DLD1 (cell line): ENCODE data around the gene RAB3IL1.
"Not testable (repeated sequence)": the region's sequence is repeated elsewhere in the genome, so short reads cannot be mapped to it uniquely, and the experiment has no call there.

ENCODE experiments used
- in situ Hi-C: cut with HindIII; loops from 2 replicates; pipeline ENCODE4 v1.10.0; 2017; ENCODE audit warnings: low sequenced_read_pairs

The RAB3IL1 gene

DNA sequence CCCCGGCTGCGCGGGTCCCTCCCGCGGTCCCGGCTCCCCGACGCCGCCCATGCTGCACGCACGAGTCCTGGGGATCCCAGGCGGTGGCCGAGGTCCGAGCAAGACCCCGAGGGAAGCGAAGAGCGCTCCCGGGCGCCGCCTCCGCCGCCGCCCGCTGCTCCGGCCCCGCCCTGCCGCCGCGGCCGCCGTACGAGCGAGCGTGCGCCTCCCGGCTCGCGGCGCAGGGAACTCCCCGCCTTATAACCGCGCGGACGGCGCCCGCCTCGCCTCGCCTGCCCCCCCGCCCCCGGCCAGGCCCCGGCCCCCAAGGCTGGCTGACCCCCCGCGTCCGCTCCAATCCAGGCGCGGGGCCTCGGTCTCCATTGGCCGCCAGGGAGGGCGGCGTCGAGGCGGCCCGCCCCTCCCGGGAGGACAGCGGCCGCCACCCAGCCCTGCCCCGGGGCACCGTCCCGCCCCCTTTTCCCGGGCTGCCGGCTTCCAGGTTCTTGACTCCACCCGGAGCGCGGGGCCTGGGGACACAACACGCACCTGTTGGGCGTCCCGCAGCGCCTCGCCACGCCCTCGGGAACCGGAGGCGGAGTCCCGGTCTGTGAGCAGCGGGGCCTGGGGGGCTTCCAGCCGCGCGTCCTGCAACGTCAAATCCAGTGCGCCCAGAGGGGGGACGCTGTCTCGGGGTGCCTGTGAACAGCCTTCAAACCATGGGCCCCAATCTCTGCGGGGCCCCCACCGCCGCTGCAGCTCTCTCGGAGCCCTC lies 25.9 kb downstream of the RAB3IL1 start, which contains the start of gene FADS3:
Gene FADS3 (minus strand): TSS at position 215 of the 754 bp plus-strand sequence. CDS start 164 bp downstream, at position 51.
- in situ Hi-C loops, result no loop called here

DNA sequence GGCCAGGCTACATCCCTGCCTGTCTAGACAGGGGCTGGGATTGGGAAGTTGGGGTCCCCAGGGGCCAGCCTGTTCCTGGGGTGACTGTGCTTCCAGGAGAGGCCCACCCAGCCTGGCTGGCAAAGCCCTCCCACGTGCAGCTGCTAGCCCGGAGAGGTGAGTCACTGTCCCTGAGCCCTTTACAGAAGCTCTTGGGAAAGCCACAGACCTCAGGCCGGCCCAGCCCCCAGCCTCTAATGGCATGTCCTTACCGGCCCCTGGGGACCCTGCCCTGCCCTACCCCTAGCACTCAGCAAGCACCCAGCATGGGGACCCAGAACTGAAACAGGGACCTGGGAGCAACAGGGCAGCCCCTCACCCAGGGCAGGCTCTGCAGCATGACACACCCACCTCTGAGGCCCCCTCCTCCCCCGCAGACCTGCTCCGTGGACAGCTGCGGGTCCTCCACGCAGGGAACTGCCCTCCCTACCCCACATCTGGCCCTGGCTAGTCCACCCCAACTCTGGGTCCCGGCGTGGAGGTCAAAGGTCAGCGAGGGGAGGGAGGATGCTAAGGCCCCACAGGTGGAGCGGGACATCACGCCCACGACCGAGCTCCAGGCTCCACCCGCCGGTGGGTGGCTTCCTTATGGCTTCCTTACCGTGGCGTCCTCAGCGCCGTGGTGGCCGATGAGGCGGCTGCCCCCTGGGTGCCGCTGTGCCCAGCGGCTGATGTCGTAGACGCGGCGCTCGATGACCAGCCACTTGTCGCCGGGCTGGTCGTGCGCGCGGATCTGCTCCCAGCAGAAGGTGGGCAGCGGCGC lies 26.6 kb downstream of the RAB3IL1 start:
- in situ Hi-C loops, result no loop called here

DNA sequence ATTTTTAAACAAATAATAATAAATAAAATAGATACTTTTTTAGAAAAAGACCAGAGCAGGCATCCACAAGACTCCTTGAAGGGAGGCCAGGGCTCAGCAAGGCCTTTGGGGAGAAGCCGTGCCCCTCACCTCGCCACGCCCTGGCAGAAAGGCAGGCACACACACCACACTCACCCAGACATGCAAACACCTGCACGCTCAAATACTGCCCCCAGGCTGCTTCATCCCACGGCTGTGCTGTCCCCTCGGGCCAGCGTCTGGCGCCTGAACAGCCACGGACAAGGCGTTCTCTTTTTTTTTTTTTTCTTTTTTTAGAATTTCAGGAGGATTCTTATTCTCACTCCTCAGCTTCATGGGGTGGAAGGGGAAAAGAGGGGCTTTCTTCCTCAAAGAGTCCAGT lies 27.5 kb downstream of the RAB3IL1 start:
- in situ Hi-C loops, result no loop called here

DNA sequence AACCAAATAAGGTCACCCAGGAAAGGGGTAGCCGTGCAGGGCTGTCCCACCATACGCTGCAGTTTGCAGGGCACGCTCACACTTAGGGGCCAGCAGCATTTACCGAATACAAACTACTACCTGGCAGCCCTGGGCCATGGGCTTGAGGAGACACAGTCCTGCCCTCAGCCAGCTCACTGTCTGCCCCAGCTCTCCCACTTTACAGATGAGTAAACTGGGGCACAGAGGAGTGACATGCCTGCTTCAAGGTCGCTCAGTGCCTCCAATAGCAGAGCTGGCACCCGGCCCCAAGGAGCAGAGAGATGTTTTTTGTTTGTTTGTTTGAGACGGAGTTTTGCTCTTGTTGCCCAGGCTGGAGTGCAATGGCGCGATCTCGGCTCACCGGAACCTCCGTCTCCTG lies 28.8 kb downstream of the RAB3IL1 start:
- in situ Hi-C loops, result no loop called here

DNA sequence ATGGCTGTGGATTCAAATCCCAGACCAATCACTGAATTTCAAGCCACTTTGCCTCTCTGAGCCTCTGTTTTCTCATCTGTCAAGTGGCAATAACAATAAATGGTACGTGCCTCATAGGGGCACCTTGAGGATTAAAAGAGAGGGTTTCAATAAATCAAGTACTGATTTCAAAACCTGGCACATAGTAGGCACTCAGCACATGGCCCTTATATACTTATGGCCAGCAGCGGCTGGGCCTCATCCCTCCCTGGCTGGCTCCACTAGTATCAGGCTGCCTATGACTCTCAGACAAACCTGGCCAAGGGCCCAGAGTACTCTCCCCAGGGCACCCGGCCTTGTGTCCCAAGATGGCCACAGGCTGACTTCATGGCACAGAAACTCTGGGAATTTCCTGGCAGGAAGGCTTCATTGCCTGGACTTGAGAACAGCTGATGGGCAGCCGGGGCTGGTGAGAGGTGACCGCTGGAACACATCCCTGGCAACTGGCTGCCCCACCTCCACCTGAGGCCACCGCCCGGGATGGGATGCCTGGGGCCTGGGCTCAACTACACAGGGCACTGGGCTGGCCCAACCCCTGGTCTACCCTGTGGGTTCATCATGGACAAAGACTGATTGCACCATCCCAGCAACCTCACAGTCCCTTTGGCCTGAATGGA lies 29.4 kb downstream of the RAB3IL1 start:
- in situ Hi-C loops, result no loop called here

DNA sequence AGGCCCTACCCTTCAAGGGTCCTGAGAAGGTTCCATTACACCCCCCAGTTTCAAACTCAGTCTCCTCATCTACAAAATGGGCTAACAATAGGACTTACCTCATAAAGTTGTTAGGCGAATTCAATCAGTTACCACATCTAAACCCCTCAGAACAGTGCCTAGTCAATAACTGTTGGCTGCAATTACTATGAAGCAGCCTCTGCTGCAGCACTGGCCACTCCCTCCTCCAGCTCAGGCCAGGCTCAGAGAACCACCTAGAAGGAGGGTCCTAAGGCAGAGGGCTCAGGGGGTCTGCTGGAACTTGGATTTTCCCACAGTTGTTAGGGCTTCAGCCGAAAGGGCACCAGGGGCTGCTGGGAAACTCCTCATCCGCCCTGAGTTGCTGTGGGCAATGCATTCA lies 30.7 kb downstream of the RAB3IL1 start:
- in situ Hi-C loops, result no loop called here

DNA sequence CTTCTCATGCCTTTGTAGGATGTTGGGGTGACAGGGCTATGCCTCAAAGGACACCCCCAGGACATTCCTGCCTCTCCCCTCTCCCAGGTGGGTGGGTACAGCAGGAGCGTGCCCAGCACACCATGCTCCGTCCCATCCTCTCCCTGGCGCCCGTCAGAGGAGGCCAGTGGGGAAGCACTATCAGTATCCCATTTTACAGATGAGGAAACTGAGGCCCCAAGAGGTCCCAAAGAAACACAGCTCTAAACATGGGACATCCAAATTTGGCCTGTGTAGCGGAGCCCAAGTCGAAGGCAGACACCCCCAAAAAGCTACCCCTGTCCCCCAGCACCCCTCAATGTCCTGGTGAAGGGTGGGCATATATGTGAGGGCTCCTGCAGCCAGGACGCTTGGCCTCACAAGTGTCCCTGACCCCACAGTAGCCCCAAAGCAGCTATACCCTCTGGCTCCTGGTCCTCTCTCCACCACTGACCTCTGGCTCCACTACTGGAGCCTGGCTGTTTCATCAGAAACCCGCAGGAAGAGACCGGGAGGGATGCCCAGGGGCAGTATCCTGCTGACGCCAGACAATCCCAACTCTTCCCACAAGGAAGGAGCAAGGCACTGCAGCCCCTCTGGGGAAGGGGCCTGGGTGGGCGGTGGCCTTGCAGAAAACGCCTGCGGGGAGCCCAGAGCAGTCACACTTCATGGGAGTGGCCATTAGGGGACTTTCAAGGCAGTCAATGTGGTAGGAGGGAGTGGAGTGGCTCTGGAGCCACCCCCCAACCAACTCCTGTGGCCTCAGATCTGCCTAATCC lies 31.4 kb downstream of the RAB3IL1 start:
- in situ Hi-C loops, result no loop called here

DNA sequence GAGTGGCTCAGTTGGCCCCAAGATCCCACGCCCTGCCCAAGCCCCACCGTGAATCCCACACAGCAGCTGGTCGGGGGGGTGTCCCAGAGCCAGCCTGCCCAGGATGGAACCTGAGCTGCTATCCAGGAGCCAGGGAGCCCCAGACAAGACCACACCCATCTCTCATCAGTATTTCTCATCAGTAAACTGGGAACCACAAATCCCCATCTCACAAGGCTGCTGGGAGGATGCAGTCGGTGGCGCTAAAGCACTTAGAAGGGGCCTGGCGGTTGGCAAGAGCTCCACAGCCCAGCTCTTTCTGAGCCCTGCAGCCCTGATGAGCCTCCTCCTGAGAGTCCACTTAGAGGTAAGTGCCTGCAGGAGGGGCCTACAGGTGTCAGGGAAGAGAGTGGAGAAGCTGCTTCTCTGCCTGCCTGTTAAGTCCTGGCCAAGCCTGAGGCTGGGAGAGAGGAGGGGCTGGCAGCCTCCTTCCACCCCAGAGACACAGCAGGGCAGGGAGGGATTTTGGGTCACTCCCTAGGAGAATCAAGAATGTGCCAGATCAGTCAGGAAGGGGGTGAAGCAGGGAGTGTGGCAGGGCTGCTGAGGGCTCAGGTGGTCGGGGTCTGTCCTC lies 32.1 kb downstream of the RAB3IL1 start:
- in situ Hi-C loops, result no loop called here

DNA sequence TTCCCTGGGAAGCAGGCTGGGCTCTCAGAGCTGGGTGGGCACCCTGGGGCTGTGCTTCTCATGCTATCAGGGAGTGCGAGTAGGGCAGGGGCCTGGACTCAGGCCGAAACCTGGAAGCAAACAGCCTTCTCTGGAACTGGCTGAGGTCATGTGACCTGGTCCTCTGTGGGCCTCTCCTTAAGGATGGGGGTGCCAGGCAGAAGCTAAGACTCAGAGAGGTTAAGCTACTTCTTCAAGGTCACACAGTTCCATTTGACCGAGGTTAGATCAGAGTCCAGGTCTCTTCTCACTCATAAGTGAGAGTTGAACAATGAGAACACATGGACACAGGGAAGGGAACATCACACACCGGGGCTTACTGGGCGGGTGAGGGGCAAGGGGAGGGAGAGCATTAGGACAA lies 33.4 kb downstream of the RAB3IL1 start:
- in situ Hi-C loops, result no loop called here

DNA sequence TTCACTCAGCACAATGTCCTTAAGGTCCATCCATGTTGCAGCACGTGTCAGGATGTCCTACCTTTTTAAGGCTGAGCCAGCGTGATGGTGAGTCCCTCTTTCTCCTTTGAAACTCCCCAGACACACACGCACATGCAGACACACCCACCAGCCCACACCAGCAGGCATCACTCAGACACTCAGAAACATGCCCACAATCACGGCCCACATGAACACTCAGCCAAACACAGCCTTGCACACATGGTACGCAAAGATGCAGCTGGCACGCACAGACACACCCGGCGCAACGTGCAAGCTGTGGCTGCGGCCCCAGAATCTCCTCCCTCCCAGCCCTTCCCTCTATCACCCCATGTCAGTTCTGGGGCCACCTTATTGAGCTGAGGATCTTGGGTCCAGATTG lies 34.0 kb downstream of the RAB3IL1 start:
- in situ Hi-C loops, result no loop called here

DNA sequence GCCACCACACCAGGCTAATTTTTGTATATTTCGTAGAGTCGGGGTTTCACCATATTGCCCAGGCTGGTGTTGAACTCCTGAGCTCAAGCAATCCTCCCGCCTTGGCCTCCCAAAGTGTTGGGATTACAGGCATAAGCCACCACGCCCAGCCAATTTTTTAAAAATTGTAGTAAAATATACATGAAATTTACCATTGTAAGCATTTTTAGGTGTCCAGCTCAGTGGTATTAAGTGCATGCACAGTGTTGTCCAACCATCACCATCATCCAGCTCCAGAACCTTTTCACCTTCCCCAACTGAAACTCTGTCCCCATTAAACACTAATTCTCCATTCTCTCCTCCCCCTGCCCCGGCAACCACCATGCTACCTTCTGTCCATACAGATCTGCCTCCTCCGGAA lies 34.5 kb downstream of the RAB3IL1 start:
- in situ Hi-C loops, result no loop called here

DNA sequence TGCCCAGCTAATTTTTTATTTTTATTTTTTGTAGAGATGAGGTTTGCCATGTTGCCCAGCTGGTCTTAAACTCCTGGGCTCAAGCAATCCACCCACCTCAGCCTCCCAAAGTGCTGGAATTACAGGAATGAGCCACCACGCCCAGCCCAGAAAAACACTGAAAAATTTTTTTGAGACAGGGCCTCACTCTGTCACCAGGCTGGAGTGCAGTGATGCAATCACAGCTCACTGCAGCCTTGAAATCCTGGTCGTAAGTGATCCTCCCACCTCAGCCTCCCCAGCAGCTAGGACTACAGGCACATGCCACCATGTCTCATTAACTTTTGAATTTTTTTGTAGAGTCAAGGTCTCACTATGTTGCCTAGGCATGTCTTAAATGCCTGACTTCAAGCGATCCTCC lies 35.1 kb downstream of the RAB3IL1 start:
- in situ Hi-C loops, result not testable (repeated sequence)

DNA sequence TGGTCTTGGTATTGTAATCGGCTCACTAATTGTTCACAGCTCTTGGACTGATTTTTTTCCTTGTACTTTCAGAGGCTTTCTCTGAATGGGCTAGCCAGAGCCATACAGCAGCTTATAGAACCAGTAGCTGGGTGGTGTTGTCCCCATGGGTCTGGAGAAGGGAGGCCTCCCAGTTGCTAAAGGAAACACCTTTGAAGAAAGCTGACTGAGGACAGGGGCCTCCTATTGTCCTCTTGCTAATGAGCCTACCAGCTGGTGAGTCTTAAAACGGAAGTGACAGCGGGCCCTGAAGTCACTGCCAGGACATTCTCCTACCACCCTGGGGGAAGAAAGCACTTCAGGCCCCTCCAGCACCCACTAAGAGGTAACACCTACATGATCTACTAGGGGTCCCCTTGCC lies 36.0 kb downstream of the RAB3IL1 start:
- in situ Hi-C loops, result no loop called here

DNA sequence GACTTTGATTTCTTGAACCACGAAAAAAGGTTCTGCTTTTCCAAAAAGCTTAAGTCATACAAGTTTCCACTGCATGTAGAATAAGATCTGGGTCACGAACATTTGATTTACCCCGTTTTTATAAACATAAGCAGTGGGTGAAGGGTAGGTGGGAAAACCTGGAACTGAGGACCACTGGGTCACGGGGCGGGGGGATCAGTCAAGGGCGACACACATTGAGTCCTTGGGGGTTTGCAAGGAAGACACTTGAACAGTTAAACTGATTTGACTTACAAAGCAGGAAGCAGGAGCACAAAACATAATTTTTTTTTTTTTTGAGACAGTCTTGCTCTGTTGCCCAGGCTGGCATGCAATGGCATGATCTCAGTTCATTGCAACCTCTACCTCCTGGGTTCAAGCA lies 36.9 kb downstream of the RAB3IL1 start:
- in situ Hi-C loops, result no loop called here

DNA sequence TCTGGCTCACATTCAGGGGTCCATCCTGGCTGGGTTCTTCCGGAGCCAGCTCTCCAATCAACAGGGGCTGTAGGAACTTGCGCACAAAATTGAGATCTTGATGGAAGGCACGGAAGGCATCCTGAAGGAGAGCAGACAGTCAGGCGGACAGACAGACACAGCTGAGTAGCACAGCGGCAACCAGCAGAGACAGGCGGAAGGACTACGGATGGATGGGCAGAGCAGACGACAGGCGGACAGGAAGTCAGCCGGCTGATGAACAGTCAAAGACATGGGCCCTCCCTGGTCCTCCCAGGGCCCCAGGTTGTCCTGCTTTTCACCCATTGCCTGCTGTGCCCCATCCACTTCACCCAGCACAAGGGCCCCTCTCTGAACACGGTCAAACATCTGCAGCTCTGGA lies 37.3 kb downstream of the RAB3IL1 start:
- in situ Hi-C loops, result no loop called here

DNA sequence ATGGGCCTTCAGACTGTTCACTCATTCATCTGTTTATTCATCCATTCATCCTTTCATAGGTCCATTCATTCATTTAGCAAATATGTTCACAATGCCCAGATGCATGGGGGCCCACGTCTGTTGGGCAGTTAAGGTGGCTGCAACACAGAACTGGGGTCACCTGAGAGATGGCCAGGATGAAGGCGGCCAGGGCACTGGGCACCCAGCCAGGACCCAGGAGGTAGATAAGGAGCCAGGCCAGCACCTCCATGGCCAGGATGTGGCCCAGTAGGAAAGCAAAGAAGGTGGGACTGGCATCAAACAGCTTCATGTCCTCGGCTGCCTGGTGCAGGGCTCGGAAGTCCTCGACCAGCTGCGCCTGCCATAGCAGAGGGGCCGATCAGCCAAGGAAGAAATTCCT lies 38.2 kb downstream of the RAB3IL1 start:
- in situ Hi-C loops, result no loop called here

DNA sequence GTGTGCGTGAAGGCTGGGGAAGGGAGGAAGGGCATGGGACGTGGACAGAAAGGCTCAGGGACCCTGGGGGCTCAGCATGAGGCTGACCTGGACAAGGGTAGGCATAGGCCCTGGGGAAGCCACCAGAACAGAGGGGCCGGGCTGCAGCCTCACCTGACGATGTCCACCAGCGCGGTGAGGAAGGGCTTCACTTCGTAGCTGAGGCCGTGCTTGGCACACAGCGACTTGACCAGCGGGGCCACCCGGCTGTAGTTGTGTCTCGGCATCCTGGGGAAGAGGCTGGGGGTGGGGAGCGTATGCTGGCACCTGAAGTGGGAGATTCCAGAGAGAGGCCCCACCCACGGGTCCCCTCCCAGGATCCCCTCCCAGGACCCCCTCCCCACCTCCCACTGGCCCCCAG lies 41.7 kb downstream of the RAB3IL1 start:
- in situ Hi-C loops, result no loop called here

DNA sequence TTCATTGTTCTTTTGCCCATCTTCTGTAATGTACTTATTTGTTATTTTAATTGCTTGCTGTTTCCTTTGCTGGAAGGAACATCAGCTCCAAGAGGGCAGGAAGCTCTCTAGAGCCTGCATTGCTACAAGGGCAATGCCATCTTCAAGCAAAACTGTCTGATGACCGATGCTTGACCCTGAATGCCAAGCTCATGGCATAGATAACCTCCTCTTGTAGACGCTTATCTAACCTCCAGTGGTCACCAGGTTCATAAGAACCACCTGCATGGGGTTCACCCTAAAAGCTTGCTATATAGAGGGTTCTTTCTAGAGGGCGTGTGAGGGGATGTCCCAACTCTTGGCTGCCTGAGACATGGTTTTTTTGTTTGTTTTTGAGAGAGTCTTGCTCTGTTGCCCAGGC lies 42.5 kb downstream of the RAB3IL1 start:
- in situ Hi-C loops, result no loop called here

DNA sequence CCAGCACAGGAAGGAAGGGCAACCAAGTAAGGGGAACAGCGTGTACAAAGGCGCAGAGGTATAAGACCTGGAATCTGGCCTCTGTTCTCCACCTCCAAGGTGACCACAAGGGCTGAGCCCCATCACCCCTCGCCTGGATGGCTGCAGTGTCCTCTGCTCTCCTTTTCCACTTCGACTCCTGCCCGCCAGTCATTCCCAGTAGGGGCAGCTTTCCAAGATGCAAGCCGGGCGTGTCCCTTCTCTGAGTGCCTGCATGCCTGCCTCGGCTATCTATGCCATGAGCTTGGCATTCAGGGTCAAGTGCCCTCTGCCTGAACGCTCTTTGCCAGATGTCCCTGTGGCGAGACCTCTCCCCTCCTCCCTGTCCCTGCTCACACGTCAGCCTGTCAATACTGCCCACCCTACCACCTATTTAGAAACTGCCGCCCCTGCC lies 43.0 kb downstream of the RAB3IL1 start:
- in situ Hi-C loops, result no loop called here

DNA sequence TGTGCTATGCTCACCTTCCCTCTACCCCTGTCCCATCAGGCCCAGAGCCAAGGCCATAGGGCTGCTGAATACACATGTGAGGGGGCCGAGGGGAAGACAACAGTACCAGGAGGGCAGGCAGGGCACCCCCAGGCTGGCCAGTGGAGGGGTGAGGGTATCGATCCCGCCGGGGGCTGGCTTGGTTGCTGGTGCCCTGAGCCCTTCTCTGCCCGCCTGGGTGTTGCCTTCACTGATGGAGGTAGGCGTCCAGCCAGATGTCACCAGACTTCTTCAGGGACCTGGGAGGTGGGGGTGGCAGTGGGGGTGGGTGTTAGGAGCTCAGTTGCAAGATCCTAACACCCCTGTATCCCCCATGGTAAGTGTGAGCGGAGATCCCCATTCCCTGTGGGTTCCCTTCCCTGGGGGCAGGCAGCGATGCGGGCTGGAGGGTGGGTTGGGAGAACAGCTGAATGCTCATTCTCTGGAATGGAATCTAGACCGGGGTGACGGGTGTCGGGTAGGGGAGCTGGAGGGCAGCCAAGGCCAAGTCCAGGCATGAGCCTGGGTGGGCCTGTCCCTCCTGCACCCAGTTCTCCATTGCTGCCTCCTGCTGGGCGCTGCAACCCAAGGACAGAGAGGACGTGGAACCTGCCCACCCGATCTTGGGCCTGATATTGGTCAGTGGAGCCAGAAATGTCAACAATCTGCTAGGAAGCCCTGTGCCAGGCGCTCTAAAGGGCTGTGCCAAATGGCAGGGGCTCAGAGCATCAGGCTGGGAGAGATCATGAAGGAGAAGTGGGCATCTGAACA lies 43.6 kb downstream of the RAB3IL1 start:
- in situ Hi-C loops, result no loop called here
